Naive B cell (primary cell): ENCODE data around the gene PPIL1. TPM values are rescaled to one million over a fixed set of nuclear protein-coding genes. Genes with fewer than 3 reads are reported as not detected.

ENCODE experiments used
- ATAC-seq, 2 donors: fragments of 150-1000 bp; cut with Tn5 transposase; 2 replicates each; pipeline ENCODE4 v1.10.0; 2021; ENCODE audit warnings: low read depth in 2 of 2, mild to moderate bottlenecking in 2 of 2, moderate library complexity in 2 of 2
- DNase-seq: peaks from one replicate; pipeline ENCODE4 v3.0.0; 2022
- H3K27ac Mint-ChIP-seq, 6 donors: one replicate each; pipeline ENCODE4 v1.8.0; 2020 to 2022; ENCODE audit warnings: mild to moderate bottlenecking in 6 of 6, mixed read lengths in 6 of 6, moderate library complexity in 5 of 6, inconsistent platforms in 2 of 6
- H3K27me3 Mint-ChIP-seq, 3 donors: one replicate each; pipeline ENCODE4 v1.8.0; 2021 to 2022; ENCODE audit warnings: mixed read lengths in 3 of 3, mild to moderate bottlenecking in 1 of 3
- H3K36me3 Mint-ChIP-seq, 2 donors: one replicate each; pipeline ENCODE4 v1.8.0; 2020 to 2022; ENCODE audit warnings: mixed read lengths in 2 of 2, inconsistent platforms in 1 of 2, mild to moderate bottlenecking in 1 of 2
- H3K4me1 Mint-ChIP-seq, 3 donors: one replicate each; pipeline ENCODE4 v1.8.0; 2020 to 2022; ENCODE audit warnings: mixed read lengths in 3 of 3, inconsistent platforms in 1 of 3, mild to moderate bottlenecking in 1 of 3, moderate library complexity in 1 of 3
- H3K4me3 Mint-ChIP-seq, 8 donors: one replicate each; pipeline ENCODE4 v1.8.0; 2020 to 2022; ENCODE audit warnings: mild to moderate bottlenecking in 8 of 8, mixed read lengths in 8 of 8, moderate library complexity in 8 of 8, inconsistent platforms in 2 of 8
- H3K9me3 Mint-ChIP-seq, 7 donors: one replicate each; pipeline ENCODE4 v1.8.0; 2020 to 2022; ENCODE audit warnings: mixed read lengths in 7 of 7, mild to moderate bottlenecking in 5 of 7, inconsistent platforms in 2 of 7, moderate library complexity in 1 of 7
- polyA plus RNA-seq, 6 donors: library from polyadenylated mRNA; unstranded; fragments of 300-500 nt; fragmentation: Illumina TruSeq; gene quantifications; one replicate each; pipeline ENCODE4 v1.2.3, GENCODE V29; 2021; ENCODE audit warnings: low read depth in 6 of 6

PPIL1 gene
- polyA plus RNA-seq, 6 donors from 2014 or later = 4.9 to 12.2 (median 6.8) TPM

- peak overlapping the region in 1 of 6 donors; percentile 44 for H3K27ac Mint-ChIP-seq
- no peaks in the 10 kb centered on the region for H3K36me3 Mint-ChIP-seq
- ATAC-seq (no peak), DNase-seq (no peak)
- peaks cover 17 to 23% (median 18%) of the 10 kb centered on the region in 3 donors for H3K27me3 Mint-ChIP-seq
- peaks cover 0 to 12% (median 0%) of the 10 kb centered on the region in 7 donors for H3K9me3 Mint-ChIP-seq
- H3K4me1 Mint-ChIP-seq = peaks cover 0 to 3% (median under 1%) of the 10 kb centered on the region in 3 donors
- no peak overlapping the region for H3K4me3 Mint-ChIP-seq
These were observed 41.3 kb downstream of the PPIL1 start for GRCh38 chr6:36833182-36833789.

- peaks cover 9 to 17% (median 16%) of the 10 kb centered on the region in 3 donors for H3K27me3 Mint-ChIP-seq
- DNase-seq (no peak), ATAC-seq (no peak)
- peaks cover 0 to 7% (median 0%) of the 10 kb centered on the region in 3 donors for H3K4me1 Mint-ChIP-seq
- H3K4me3 Mint-ChIP-seq = no peak overlapping the region
- no peaks in the 10 kb centered on the region for H3K36me3 Mint-ChIP-seq
- peaks cover 0 to 12% (median 0%) of the 10 kb centered on the region in 7 donors for H3K9me3 Mint-ChIP-seq
- no peak overlapping the region for H3K27ac Mint-ChIP-seq
These were observed 42.3 kb downstream of the PPIL1 start for GRCh38 chr6:36832313-36832712.

GRCh38 chr6:36830577-36830976 is 44.0 kb downstream of the PPIL1 start:
- ATAC-seq (no peak), DNase-seq (no peak)
- peak overlapping the region in 1 of 6 donors; percentile 17 for H3K27ac Mint-ChIP-seq
- no peak overlapping the region for H3K4me3 Mint-ChIP-seq
- H3K36me3 Mint-ChIP-seq = no peaks in the 10 kb centered on the region
- peaks cover 0 to 12% (median 0%) of the 10 kb centered on the region in 7 donors for H3K9me3 Mint-ChIP-seq
- peaks cover 0 to 7% (median 6%) of the 10 kb centered on the region in 3 donors for H3K4me1 Mint-ChIP-seq
- peaks cover 13 to 28% (median 20%) of the 10 kb centered on the region in 3 donors for H3K27me3 Mint-ChIP-seq

- peaks cover 0 to 6% (median 5%) of the 10 kb centered on the region in 3 donors for H3K4me1 Mint-ChIP-seq
- H3K9me3 Mint-ChIP-seq = peaks cover 0 to 12% (median 0%) of the 10 kb centered on the region in 7 donors
- H3K27ac Mint-ChIP-seq = no peak overlapping the region
- peaks cover 19 to 34% (median 26%) of the 10 kb centered on the region in 3 donors for H3K27me3 Mint-ChIP-seq
- no peaks in the 10 kb centered on the region for H3K36me3 Mint-ChIP-seq
- DNase-seq (no peak), ATAC-seq (no peak)
- H3K4me3 Mint-ChIP-seq = no peak overlapping the region
These were observed 44.6 kb downstream of the PPIL1 start for GRCh38 chr6:36829919-36830544.

DNA sequence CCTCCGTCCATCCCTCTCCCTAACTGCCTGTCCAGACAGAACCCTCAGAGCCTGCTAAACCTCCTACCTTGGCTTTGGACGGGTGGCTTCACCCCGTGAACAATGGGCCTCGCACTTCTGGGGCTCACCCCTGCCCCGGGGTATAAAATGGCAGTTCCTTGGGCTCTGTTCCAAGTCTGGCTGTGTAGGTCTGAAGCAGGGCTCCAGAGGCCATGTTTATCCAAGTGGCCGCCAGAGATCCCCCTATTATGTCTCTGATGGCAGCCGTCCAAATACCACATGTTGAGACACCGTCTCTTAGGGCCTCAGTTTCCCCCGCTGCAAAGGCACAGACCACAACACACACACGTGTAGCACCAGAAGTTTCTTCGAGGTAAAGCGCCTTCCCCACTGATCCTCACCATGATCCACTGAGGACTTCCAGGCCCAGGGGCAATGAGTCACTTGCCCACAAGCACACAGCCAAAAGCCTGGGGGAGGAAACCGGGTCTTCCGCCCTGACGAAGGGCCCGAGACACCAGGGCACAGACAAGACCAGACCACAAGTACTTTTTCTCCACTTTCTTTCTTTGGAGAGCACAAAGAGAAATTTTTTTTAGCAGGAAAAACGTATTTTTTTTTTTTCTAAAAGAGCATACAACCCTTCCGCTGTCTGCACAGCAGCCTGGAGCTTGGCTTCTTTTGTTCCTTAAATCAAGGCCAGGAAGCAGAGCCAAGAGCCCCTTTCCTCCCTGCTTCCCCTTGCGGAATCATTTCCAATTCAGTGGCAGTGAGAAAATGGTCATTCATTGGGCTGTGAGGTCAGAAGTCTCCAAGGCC is 47.1 kb downstream of the PPIL1 start:
- peak overlapping the region in 2 of 6 donors; percentile 10 to 57 for H3K27ac Mint-ChIP-seq
- ATAC-seq (no peak), DNase-seq (no peak)
- peaks cover 0 to 6% (median 4%) of the 10 kb centered on the region in 3 donors for H3K4me1 Mint-ChIP-seq
- H3K27me3 Mint-ChIP-seq = peaks cover 22 to 36% (median 27%) of the 10 kb centered on the region in 3 donors
- no peak overlapping the region for H3K4me3 Mint-ChIP-seq
- no peaks in the 10 kb centered on the region for H3K36me3 Mint-ChIP-seq
- peaks cover 0 to 3% (median 0%) of the 10 kb centered on the region in 7 donors for H3K9me3 Mint-ChIP-seq

GRCh38 chr6:36826520-36827227 is 47.9 kb downstream of the PPIL1 start:
- H3K4me3 Mint-ChIP-seq = peak overlapping the region in 1 of 8 donors; percentile 51
- H3K36me3 Mint-ChIP-seq = no peaks in the 10 kb centered on the region
- ATAC-seq = no peak
- H3K27ac Mint-ChIP-seq = peak overlapping the region in 1 of 6 donors; percentile 30
- no peak for DNase-seq
- peaks cover 22 to 36% (median 27%) of the 10 kb centered on the region in 3 donors for H3K27me3 Mint-ChIP-seq
- peaks cover 0 to 6% (median 4%) of the 10 kb centered on the region in 3 donors for H3K4me1 Mint-ChIP-seq
- peaks cover 0 to 3% (median 0%) of the 10 kb centered on the region in 7 donors for H3K9me3 Mint-ChIP-seq

DNA sequence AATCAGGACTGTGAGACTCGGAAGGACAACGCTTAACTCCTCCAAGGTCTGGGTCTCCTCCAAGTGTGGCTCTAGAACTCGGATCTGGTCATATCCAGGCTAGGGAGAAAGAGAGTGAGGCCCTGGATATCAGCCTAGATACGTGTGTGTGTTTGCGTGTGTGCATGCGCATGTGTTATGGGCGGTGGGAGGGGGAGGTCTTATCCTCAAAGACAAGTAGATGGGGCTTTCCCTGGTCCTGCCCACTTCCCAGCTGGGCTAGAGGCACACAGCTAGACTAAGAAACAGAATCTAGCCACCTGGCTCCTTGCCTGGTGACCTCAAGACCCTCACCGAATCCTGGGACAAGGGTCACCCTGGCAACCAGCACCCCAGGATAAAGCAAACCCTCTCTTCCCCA is 48.6 kb downstream of the PPIL1 start:
- no peak overlapping the region for H3K4me3 Mint-ChIP-seq

GRCh38 chr6:36825452-36825851 is 49.2 kb downstream of the PPIL1 start:
- H3K9me3 Mint-ChIP-seq = peaks cover 0 to 3% (median 0%) of the 10 kb centered on the region in 7 donors
- no peaks in the 10 kb centered on the region for H3K36me3 Mint-ChIP-seq
- H3K27me3 Mint-ChIP-seq = peaks cover 22 to 43% (median 27%) of the 10 kb centered on the region in 3 donors
- DNase-seq (no peak), ATAC-seq (no peak)
- peaks cover 0 to 6% (median 4%) of the 10 kb centered on the region in 3 donors for H3K4me1 Mint-ChIP-seq
- peak overlapping the region in 2 of 6 donors; percentile 53 to 62 for H3K27ac Mint-ChIP-seq
- peak overlapping the region in 1 of 8 donors; percentile 59 for H3K4me3 Mint-ChIP-seq

More for the DNA sequence above, 48.6 kb downstream of the PPIL1 start:
- peaks cover 0 to 6% (median 4%) of the 10 kb centered on the region in 3 donors for H3K4me1 Mint-ChIP-seq
- ATAC-seq (no peak), DNase-seq (no peak)
- no peaks in the 10 kb centered on the region for H3K36me3 Mint-ChIP-seq
- no peak overlapping the region for H3K27ac Mint-ChIP-seq
- peaks cover 0 to 3% (median 0%) of the 10 kb centered on the region in 7 donors for H3K9me3 Mint-ChIP-seq
- H3K27me3 Mint-ChIP-seq = peaks cover 22 to 39% (median 27%) of the 10 kb centered on the region in 3 donors

DNA sequence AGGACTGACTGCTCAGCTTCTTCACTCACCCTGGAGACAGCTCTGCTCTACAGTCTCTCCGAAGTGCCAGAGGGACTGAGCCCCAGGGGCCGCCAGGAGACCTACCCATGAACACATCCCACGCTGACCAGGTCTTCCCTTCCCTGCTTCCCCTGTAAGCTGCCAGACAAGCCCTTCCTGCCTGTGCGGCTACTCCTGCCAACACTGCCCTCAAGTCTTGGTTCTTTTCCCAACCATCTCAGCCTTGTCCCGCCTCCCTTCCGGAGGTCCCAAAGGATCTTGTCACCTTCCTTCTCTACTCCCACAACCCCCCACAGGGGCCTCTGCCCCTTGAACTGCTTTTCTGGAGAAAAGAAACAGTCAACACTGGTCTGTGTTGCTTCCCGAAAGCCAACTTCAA is 50.4 kb downstream of the PPIL1 start:
- no peak overlapping the region for H3K27ac Mint-ChIP-seq
- H3K27me3 Mint-ChIP-seq = peaks cover 22 to 43% (median 27%) of the 10 kb centered on the region in 3 donors
- ATAC-seq (no peak), DNase-seq (no peak)
- no peaks in the 10 kb centered on the region for H3K36me3 Mint-ChIP-seq
- peaks cover 0 to 6% (median 5%) of the 10 kb centered on the region in 3 donors for H3K4me1 Mint-ChIP-seq
- peaks cover 0 to 3% (median 0%) of the 10 kb centered on the region in 7 donors for H3K9me3 Mint-ChIP-seq
- H3K4me3 Mint-ChIP-seq = no peak overlapping the region

GRCh38 chr6:36823421-36824096 is 51.0 kb downstream of the PPIL1 start:
- H3K36me3 Mint-ChIP-seq = no peaks in the 10 kb centered on the region
- ATAC-seq (no peak), DNase-seq (no peak)
- peak overlapping the region in 1 of 6 donors; percentile 81 for H3K27ac Mint-ChIP-seq
- H3K27me3 Mint-ChIP-seq = peaks cover 22 to 43% (median 27%) of the 10 kb centered on the region in 3 donors
- H3K4me3 Mint-ChIP-seq = no peak overlapping the region
- H3K9me3 Mint-ChIP-seq = peaks cover 0 to 3% (median 0%) of the 10 kb centered on the region in 7 donors
- peaks cover 0 to 6% (median 5%) of the 10 kb centered on the region in 3 donors for H3K4me1 Mint-ChIP-seq

DNA sequence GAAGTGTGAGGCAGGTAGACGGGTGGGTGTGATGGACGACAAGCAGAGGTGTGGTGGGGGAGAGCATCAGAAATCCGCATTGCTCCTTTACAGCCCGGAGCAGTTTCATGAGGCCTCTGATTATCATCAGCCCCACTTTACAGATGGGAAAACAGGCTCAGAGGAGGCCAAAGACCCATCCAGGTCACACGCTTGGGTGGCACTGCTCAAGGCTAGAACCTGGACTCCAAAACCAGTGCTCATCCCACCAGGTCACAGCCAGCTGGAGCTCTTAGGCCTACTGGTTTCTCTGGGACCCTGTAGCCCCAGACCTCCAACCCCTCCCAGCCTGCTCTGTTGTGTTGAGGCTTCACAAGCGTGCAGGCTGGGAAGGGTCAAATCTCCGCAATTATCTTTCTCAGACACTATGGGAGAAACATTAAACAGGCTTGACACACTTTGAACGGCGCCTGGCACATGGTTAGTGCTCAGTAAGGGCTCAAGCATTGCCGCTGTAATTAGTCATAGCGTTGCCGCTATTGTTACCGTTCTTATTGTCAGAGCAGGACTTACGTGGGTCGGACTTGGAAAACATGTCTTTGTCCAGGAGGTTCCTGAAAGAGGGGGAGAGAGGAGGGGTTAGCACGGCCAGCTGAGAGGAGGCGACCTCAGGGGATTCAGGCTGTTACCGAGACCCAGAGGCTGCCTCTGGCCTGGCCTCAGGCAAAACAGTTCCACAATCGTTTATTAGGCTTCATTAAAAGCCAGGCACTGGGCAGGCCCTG is 51.9 kb downstream of the PPIL1 start:
- no peaks in the 10 kb centered on the region for H3K36me3 Mint-ChIP-seq
- no peak overlapping the region for H3K27ac Mint-ChIP-seq
- DNase-seq = no peak
- H3K27me3 Mint-ChIP-seq = peaks cover 22 to 39% (median 27%) of the 10 kb centered on the region in 3 donors
- peaks cover 0 to 6% (median 5%) of the 10 kb centered on the region in 3 donors for H3K4me1 Mint-ChIP-seq
- ATAC-seq = no peak
- H3K4me3 Mint-ChIP-seq = peak overlapping the region in 1 of 8 donors; percentile 16
- H3K9me3 Mint-ChIP-seq = peaks cover 0 to 3% (median 0%) of the 10 kb centered on the region in 7 donors
